Heart left ventricle (tissue), 13 donors: ENCODE data around the gene TBX1.

ENCODE experiments used
- POLR2A ChIP-seq, 2 donors: fragments of 450-650 bp; IDR thresholded peaks; one replicate each; pipeline ENCODE4 v1.6.1; 2017; ENCODE audit warnings: antibody characterized with exemption in 2 of 2, mild to moderate bottlenecking in 2 of 2, moderate library complexity in 2 of 2
- TF ChIP-seq, protein P1 (sequence below), 12 donors: fragments of 200-600 bp; sonication (generic) in 4 of 12; IDR thresholded peaks; one replicate each; pipeline versions ENCODE4 v1.5.0 to v1.8.0; 2018 to 2022; ENCODE audit warnings: antibody characterized with exemption in 12 of 12, mild to moderate bottlenecking in 5 of 12
- donor health status: ischemic (EF 13 %, LVEDD 7.1; RV severe dilation, severe dysfunction).
- donor health status: DM: no; HTN: yes; CAD: no.
- donor health status: DM: no; HTN: no; CAD: no.
- donor health status: ischemic (EF 25% LVEDD 6.9; RV normal size, moderate dysfunction).
- donor health status: ischemic (EF 25% LVEDD 5.7; RV mildly dilated, moderate dysfunction).
- donor health status: ischemic (EF 35%, LVEDD 5.7; RV mildly dilated, moderate dysfunction).
- donor health status: nonischemic (EF 11% LVEDD 7.7; RV severe dilation, severe dysfunction).
- donor health status: DM: yes; HTN: yes; CAD: no.
- donor health status: PGD.
- donor health status: ischemic (EF 29% LVEDD 5.4; RV normal size, mild dysfunction).
- donor health status: nonischemic (EF 23%, LVEDD 6.1; RV moderate dilation, normal function).

DNA sequence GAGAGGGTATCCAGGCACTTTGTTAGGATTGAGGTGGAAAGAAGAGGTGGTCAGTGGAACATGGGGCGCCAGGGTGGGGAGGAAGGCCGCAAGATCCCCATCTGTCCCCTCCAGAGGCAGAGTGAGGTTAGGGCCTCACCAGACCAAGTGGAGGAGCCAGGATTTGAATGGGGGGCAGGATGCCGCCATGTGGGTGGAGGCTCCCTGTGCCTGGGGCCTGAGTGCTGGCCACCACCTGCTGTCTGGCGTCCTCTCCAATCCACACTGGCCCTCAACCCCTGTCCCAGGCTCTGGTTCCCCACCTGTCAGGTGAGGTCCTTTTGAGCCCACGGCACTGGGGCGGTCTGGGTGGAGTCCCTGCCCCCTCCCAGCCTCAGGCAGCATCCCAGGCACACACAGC, 17.5 kb upstream of the TBX1 start:
- TF ChIP-seq POLR2A (IDR thresholded peaks at IDR 0.05), result no peak
- TF ChIP-seq, protein P1, sequence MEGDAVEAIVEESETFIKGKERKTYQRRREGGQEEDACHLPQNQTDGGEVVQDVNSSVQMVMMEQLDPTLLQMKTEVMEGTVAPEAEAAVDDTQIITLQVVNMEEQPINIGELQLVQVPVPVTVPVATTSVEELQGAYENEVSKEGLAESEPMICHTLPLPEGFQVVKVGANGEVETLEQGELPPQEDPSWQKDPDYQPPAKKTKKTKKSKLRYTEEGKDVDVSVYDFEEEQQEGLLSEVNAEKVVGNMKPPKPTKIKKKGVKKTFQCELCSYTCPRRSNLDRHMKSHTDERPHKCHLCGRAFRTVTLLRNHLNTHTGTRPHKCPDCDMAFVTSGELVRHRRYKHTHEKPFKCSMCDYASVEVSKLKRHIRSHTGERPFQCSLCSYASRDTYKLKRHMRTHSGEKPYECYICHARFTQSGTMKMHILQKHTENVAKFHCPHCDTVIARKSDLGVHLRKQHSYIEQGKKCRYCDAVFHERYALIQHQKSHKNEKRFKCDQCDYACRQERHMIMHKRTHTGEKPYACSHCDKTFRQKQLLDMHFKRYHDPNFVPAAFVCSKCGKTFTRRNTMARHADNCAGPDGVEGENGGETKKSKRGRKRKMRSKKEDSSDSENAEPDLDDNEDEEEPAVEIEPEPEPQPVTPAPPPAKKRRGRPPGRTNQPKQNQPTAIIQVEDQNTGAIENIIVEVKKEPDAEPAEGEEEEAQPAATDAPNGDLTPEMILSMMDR (IDR thresholded peaks at IDR 0.05), result no peak
